ENCODE results near the gene TNIK.

The TNIK gene

DNA sequence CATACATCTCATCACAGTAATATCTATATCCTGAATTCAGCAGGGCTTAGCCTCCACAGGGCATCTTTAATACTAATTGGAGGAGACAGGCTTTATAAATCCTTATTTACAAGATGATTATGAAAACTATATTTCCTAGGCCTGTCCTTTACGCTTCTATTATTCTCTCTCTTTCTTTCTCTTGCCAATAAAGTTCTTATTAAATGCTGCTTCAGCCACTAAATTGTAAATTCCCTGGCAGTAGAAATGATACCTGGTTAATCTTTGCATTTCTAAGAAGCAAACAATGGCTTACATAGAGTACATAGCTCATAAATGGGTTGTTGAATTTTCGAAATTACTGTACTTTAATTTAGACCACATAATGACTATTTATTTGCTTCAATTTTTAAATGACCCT lies 43.5 kb downstream of the TNIK start:
- DNase-seq, result no peak

DNA sequence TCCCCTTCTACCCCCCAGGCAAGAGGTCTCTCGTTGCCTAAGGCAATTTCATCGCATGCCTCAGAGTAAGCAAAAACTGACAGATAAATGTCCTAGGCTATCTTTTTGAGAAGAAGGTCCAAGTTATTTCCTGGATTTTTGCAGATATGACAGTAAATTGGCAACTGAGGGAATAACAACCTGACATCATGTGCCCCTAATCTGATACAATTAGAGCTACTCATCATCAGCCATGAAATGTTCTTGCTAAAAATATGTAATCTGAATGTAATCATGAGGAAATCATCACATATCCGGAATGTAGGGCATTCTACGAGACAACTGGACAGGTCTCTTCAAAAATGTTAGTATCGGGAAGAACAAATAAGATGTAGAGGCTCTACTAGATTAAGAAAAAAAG lies 44.1 kb downstream of the TNIK start:
- DNase-seq, result no peak

DNA sequence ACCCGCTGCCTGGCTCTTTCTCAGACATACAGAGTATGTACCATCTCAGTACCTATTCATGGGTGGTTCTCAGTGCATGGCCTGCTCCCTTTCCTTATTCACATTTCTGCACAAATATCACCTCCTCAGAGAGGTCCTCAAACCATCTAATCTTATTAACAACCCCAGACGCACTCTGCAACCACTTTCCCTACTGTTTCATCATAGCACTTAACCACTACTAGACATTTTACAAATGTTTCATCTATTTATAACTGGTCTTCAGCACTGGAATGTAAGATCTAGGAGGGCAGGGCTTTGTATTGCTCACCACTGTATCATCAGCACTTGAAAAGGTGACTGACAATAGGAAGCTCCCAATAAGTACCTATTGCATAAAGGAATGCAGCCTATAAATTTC lies 45.1 kb downstream of the TNIK start:
- no peak for DNase-seq

DNA sequence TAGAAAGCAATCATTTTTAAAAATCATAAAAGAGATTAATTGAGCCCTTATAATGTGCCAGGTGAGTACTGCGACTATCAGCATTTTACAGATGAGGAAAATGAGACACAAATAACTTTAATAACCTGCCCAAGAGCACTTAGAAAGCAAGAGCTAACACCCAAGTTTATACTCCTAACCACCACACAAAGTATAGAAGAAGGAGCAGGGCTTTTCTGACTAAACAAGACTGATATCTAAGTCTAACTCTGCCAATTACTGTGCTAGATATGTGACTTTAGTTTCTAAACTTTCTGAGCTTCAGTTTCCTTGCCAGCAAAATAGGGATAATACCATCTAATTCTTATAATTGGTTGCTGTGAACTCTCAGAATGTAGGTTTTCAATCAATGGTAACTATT lies 47.7 kb downstream of the TNIK start:
- no peak for DNase-seq

DNA sequence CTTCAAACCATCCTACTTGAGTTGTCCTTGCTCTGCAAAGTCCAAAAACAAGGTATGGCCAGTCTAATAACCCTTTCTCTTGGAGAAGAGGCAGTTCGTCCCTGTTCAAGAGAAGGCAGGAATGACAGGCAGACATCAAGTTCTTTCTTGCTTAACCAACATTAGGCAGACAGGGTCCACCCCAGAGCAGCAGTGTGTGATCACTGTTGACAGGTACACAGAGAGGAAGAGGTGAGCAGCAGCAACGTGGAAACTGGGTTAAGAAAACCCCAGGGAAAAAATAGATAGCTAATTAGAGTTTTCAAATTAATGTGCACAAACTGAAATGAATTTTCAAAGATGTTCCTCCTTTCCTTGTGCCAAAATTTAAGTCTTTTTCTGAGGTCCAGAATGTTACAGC lies 48.2 kb downstream of the TNIK start:
- DNase-seq, result no peak

DNA sequence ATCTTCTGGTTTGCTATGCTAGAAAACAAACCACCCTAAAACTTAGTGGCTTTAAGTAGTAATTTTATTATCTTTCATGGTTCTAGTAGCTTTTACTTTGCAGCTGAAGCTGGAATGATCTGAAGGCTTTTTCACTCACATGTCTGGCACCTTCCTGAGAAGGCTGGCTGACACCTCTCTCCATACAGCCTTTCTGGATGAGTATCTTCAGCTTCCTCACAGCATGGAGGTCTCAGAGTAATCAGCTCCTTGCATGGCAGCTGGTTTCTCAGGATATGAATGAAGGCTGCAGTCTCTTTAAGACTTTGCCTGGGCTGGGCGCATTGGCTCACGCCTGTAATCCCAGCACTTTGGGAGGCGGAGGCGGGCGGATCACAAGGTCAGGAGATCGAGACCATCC lies 50.0 kb downstream of the TNIK start:
- DNase-seq, result no peak

DNA sequence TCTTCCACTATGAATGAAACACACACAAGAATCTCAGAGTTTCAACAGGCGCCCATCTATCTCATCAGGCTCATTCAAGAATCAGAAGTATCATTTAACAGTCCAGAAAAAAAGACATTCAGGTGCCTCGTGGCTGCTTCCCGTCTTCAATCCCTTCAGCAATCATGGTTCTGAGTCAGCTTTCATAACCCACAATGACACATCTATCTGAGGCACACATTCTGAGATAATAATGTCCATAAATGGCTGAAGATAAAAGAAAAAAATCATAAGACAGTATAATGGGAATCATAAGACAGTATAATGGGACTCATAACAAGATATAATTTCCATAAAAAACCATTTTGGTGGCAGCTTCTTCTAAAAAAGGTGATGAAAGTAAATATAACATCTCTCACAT lies 52.4 kb downstream of the TNIK start:
- peak; percentile 12 for DNase-seq

DNA sequence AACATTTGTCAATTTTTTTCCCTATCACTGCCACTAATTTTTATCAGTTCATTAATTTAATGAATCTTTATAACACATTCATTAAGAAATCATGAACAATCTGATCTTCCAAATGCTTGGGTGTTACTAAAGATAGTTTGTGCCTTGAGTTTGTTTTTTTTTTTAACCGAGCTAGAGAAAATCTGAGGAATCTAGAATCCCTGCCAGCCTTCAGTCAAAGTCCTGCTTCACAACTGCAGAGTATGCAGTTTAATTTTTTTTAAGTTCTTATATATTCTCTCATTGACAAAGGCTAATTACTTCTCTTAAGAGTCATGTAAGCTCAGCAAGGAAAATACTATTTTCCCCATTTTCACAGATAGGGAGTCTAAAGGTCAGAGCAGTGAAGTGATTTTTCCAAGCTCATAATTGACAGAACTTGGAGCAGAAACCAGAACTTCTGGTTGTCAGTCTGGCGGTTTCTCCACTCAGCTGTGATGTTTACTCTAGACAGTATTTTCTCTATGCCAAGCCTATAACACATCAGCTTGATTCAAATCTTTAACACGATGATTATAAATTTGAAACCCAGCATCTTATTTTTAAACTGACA lies 55.7 kb downstream of the TNIK start:
- DNase-seq, result no peak

DNA sequence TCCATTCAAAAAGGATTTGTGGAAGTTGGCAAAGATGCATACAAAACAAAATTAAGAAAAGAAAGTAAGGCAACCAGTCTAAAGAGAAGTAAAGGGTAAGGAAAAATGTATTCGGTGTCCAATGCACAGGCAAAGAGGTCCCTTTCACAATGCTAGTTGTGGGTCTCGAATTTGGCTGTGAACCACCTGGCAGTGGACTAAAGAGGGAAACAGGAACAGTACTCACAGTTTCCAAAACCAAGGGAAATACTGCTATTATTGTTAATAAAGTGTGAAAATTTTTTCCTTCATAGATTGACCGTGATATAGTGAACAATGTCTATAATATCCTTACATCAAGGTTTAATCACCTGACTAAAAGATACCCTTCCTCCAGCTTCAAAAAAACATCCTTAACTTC lies 57.9 kb downstream of the TNIK start:
- no peak for DNase-seq

DNA sequence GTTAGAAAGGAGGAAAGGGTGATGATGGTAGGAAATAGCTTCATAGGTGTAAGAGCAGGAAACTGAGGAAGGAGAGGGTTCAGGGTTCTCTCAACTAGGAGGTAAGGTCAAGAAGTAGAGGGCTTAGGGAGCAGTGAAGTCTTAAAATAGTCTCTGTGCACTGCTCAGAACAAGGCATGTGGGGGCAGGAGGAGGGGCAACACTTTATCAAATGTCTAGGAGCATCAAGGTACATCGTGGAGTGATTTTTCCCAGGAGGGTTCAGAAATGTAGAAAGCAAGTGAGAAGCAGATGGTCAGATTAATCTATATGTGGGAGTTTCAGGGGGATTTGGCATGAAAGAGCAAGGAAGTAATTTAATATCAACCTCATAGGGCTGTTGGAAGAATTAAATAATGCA lies 58.8 kb downstream of the TNIK start:
- DNase-seq, result no peak

DNA sequence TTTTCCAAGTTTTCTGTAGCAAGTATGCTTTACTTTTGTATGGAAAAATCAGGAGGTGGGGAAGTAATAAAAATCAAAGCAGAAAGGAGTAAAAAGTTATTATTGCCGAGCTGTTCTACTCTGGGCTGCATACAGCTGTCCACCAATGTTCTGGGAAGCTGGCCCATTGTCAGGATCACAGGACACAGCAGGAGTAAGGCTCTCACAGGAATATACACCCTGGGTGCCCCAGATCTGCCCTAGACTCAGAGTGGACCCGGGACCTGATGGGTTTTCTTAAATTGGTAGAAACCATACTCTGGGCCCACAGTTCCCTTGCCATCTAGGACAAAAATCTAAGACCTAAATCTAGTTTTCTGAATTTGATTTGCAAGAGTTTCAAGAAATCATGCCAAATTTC lies 60.4 kb downstream of the TNIK start:
- DNase-seq, result no peak

DNA sequence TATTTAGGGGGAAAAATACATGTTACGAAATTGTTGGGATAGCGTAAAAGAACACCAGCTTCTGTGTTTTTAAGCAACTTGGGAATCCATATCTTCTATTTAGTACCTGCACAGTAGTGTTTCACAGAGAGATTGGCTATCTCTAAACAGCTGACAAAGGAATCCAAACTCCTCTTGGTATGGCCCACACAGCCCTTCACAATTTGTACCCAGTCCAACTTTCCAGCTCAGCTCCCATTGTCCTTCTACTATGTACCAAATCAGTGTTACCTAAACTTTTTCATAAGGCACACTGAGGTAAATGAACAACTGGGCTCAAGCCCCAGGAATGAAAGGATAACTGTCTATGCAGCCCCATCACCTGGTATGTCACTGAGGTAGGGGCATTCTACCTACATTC lies 61.9 kb downstream of the TNIK start:
- DNase-seq, result no peak

DNA sequence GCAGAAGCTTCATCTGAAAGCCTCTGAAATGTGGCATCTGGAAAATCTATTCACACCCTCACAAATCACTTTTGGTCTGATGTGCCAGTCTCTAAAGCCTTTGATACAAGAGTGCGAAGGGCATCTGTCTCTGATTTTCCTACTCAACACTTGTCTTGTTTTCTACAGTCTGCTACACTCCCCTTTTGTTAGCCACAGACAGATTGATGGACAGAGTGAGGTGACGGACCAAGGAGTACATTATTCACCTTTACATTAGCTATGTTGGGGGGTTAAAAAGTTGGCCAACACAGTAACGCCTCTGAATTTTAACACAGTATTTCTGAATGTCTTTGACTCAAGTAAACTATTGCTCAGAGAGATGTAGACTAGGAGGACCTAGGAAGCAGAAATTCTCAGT lies 63.1 kb downstream of the TNIK start:
- no peak for DNase-seq

DNA sequence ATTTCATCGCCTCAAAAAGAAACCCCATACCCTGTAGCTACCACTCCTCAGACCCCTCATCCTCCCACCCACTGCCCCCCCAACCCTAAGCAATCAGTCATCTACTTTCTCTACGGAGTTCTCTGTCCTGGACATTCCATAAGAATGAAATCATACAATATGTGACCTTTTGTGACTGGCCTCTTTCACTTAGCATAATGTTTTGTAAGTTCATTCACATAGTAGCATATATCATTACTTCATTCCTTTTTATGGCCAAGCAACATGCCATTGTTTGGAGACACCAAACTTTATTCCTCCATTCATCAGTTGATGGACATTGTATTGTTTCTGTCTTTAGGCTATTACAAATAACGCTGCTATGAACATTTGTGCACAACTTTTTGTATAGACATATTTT lies 64.2 kb downstream of the TNIK start:
- DNase-seq, result no peak

DNA sequence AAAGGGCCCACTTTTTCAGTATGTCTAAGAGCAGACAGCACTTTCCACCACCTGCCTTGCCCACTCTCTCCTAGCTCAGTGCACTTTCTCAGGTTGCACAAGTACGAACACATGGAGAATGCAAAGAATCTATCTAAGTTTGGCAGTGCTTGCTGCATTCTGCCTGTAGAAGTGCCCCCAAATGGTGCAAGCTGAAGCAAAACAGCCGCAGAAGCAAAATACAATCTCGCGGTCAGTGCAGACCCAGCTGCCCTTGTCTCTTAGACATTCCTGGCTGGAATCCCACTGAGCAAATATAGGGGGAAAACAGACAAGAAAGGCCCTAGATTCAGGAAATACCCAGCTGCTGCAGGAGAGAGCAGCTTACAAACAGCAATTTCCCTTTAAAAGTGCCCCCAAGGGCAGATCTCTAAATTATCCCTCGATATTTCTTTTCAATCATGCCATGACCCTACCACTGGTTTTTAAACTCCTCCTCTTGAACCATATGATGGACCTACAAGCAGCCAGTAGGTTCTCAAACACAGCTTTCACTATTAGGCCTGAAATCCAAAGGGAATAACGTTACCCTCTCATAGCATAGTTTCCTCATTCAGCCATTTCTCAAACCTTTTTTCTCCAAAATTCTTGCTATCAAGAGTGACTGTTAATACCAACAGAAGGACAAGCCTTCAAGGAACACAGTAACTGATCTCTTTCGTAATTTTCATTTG lies 67.0 kb downstream of the TNIK start:
- DNase-seq, result no peak

DNA sequence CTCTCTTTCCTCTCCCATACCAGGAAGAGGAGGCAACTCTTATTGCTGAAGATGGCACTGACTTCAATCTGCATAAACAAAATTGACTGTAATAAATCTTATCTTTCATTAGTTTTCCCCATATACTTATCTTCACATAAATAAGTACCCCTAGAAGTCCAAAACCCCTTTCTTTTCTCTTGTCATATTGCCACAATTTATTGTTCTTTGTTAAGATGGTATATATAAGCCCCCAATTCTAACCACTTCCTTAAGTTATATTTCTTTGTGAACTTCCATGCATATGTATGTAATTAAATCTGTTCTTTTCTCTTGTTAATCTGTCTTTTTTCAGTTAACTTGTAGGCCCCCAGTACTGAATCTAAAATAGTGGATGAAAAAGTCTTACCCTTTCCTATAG lies 68.8 kb downstream of the TNIK start:
- DNase-seq, result no peak

DNA sequence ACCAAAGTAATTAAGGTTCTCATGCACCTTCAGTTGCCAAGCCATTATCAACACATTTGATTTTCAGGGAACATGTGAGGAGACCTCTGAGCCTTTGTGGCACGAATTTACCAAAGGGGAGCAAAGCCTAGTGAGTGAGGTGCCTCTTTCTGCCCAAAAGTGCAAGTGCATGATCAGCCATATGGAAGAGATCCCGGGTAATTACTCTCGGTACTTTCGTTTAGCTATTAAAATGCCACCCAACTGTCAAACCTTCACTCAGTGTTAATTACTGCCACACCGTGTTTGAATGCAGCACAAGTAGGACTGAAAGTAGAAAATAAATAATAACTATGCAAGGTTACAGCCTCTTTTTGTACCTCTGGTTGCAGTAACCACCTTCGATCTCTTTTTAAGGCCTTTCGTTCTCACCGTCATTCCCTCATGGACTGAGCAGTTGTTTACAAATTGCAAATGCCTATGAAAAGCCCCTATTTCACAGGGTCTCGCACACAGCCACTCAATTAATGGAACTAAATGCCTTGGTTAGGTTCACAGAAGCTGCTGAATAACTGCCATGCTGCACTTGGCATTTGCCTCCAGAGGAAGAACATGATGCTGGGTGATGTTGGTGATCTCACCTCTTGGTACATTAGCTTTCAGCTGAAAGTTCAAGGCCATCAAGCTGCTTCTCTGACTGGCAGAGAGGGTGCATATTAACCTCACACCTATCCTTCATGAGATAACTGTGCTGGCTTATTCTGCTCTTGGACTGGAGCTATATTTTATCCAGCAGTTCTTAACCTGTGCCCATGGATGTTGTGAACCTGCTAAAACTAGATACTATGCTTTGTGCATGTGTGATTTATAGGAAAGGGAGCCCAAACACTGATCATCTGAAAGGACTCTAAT lies 69.9 kb downstream of the TNIK start:
- DNase-seq, result no peak

DNA sequence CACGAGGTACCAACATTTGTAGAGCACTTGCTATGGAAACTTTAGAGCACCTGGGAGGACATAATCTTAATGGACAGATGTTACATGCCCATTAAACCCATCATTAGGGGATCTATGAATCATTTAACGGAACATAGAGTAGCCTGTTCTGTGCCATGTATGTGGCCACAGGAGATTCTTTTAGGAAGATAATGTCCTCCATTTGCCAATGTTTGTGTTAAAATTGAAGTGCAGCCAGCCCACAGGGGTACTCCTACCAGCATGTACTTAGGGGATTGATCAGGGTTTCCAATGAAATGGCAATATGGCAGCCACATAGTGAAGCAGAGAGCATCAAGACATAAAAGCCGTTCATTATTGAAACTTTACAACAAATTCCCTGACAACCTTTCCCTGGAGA lies 70.7 kb downstream of the TNIK start:
- DNase-seq, result no peak

DNA sequence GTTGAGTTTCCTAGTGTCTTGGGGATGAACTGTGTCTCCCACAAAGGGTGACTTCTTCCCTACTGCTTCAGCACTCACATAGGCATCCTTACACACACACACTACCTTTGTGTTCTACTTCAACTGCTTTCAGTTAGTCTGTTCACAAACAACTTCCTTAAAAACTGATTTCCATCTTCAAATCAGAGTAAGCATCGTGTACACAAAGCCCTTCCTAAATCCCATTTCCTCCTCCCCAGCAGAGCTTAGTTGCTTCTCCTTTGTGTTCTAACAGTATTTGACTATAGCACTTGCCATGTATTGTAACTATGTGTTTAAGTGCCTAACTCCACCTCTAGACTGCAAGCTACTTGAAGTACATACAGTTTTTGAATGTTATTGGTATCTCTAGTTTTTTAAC lies 71.7 kb downstream of the TNIK start:
- no peak for DNase-seq

DNA sequence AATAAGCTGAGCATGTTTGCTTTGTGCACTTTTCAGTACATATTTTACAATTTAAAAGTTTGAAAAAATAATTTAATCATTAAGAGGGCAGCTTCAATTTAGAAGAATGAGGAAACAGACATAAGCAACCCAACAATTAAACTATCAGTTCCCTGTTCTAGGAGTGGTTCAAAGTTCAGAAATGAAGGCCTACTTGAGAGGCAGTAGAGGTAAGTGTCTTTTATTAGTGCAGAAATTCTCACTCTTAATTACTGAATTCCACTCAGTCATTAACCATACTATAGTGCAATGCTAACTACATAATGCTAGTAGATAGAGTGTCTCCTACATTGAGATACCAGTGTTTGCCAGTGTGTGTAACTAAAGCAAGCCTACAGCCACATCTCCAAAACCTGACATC lies 73.1 kb downstream of the TNIK start:
- no peak for DNase-seq

DNA sequence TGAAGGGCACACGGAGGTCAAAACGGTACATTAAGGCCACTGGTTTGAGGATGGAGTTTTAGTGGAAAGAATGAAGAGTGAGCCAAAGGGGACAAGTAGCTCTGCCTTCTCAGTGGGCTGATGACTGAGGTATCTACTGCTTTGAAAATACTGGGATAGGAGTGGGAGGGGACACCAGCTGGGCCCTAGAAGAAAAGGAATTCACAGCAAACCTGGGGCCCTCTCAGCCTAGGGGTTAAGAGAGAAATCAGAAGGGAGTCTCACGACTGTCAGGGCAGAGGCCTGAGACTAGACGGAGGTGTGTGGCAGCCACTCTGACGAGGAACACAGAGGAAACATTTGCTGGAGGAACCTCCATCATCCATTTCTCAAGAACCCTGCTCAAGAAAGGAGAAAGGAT lies 75.1 kb downstream of the TNIK start:
- no peak for DNase-seq

DNA sequence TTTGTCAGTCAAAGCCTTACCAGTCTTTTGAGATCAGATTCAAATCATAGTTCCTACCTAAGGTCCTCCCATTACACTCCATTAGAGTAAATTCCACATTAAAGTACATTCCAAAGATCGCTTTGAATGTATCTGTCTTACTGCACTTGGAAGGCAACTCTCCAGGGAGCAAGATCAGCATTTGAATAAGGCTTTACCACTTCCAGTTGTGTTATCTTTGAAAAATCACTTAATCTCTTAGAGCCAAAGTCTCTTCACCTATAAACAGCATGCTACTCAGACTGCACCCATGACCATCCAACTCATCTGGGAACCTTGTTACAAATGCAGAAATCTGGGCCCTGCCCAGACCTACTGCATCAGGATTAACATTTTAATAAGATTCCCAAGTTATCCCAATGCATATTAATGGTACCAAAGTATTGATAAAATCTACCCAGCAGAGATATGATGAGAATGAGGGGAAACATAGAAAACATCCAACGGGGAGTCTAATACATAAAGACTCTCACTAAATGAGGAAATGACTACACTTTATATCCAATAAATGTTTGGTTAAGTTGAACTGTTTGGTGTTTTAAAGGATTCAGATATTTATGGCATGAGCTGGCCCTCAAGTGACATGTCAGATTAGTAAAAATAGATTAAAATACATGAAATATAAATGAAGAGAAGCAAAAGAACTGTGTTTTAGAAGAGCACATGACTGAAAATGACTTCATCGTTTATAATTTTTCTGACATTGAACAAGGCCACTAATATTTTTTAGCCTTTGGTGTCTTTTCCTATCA lies 75.9 kb downstream of the TNIK start:
- DNase-seq, result no peak
